Prostate gland (tissue), 2 donors: ENCODE results near the gene SGCE. TPM values are rescaled to one million over a fixed set of nuclear protein-coding genes. Genes with fewer than 3 reads are reported as not detected.

Source experiments
- DNase-seq: peaks from one replicate; pipeline ENCODE4 v3.0.0-alpha.2; 2019; ENCODE audit warnings: low spot score
- H3K27ac ChIP-seq, 2 donors: fragments of 200-600 bp; sonication (generic); 2 replicates each; pipeline ENCODE4 v1.5.1; 2017 to 2019
- H3K27me3 ChIP-seq: fragments of 200-600 bp; sonication (generic); replicated peaks from 2 replicates; pipeline ENCODE4 v1.5.1; 2019; ENCODE audit not compliant: insufficient read depth
- H3K36me3 ChIP-seq, 2 donors: fragments of 200-600 bp; sonication (generic); 1 replicate in 1 of 2; 2 replicates in 1 of 2; pipeline versions ENCODE4 v1.5.1 to v1.8.1; 2017 to 2019
- H3K4me1 ChIP-seq: fragments of 200-600 bp; sonication (generic); replicated peaks from 2 replicates; pipeline ENCODE4 v1.5.1; 2019
- H3K4me3 ChIP-seq, 2 donors: fragments of 200-600 bp; sonication (generic); 2 replicates each; pipeline ENCODE4 v1.5.1; 2017 to 2019
- H3K9me3 ChIP-seq: fragments of 200-600 bp; sonication (generic); 2 replicates; pipeline ENCODE4 v1.5.1; 2017
- CTCF ChIP-seq, 4 experiments: fragments of 200-600 bp in 2 of 4; fragments of 450-650 bp in 2 of 4; sonication (generic) in 2 of 4; IDR thresholded peaks; 1 replicate in 3 of 4; 2 replicates in 1 of 4; pipeline ENCODE4 v1.5.1; 2016 to 2019; ENCODE audit warnings: antibody characterized with exemption in 4 of 4, mild to moderate bottlenecking in 2 of 4, moderate library complexity in 2 of 4
- POLR2A ChIP-seq: fragments of 450-650 bp; IDR thresholded peaks from one replicate; pipeline ENCODE4 v1.6.1; 2016; ENCODE audit warnings: antibody characterized with exemption, mild to moderate bottlenecking
- POLR2AphosphoS5 ChIP-seq: sonication (generic); formaldehyde crosslinking; IDR thresholded peaks from one replicate; pipeline ENCODE4 v1.6.1; 2017; ENCODE audit warnings: antibody characterized with exemption
- WGBS: methylation state at CpG from one replicate; pipeline ENCODE4 v1.1.5; 2018; 5-methylcytosine and 5-hydroxymethylcytosine counted together
- intact Hi-C: fragments of 100-400 bp; cut with DNase I; formaldehyde crosslinking; loops from one replicate; pipeline ENCODE4 v1.14.2; 2022
- total RNA-seq, 2 donors: library from RNA; depleted of rRNA; stranded (reverse); fragments of >200 nt; gene quantifications; one replicate each; pipeline ENCODE4 v1.1.0, GENCODE V29; 2016

Gene SGCE
- total RNA-seq, 2 donors from 2014 or later: 34.9 to 113 TPM

DNA sequence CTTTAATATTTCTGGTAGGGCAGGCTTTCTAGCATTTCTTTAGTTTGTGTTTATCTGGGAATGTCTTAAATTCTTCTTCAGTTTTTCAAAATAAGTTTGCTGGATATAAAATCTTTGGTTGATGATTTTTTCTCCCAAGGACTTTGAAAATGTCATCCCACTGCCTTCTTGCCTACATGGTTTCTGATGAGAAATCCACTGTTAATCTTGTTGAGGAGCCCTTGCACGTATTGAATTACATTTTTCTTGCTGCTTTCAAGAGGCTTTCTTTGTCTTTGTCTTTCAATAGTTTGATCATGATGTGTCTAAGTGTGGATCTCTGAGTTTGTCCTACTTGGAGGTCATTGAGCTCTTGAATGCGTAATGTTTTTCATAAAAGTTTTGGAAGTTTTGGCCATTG is 80.3 kb downstream of the SGCE start:
- DNase-seq: no peak
- TF ChIP-seq POLR2AphosphoS5 (no peak), CTCF (IDR thresholded peaks at IDR 0.05) (no peak), POLR2A (no peak)
- Histone ChIP-seq H3K27me3 (no peaks in the 10 kb centered on the region), H3K4me3 (no peak overlapping the region), H3K9me3 (no peaks in the 10 kb centered on the region), H3K27ac (no peak overlapping the region), H3K36me3 (no peaks in the 10 kb centered on the region), H3K4me1 (no peaks in the 10 kb centered on the region)
- intact Hi-C loops: no loop called here
- WGBS: 94% methylated on average over 2 of the region's 2 CpGs

- no peak for TF ChIP-seq CTCF (IDR thresholded peaks at IDR 0.05)
- TF ChIP-seq POLR2A: no peak
- no peak for TF ChIP-seq POLR2AphosphoS5
- Histone ChIP-seq H3K36me3 (no peaks in the 10 kb centered on the region), H3K4me1 (no peaks in the 10 kb centered on the region), H3K4me3 (no peak overlapping the region), H3K27me3 (no peaks in the 10 kb centered on the region), H3K27ac (no peak overlapping the region), H3K9me3 (no peaks in the 10 kb centered on the region)
- intact Hi-C loops: no loop called here
- no peak for DNase-seq
Measured at GRCh38 chr7:94571816-94572215, 84.1 kb downstream of the SGCE start.

DNA sequence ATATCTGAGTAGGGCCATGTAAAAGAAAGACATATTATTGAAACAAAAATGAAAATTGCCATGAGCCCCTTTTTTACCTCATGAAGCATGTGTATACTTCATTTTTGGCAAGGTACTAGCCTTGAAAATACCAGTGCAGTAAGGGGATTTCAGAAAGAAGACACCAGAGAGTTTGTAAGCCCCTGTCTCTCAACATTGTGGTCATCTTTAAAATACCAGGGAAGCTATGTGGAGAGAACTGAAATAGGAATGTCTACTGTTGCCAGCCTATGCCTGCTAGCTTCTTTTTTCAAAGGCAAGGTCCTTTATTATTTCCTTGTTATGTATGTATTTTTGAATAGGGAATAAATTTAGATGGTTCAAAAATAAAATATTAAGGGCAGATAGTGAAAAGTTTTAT is 88.5 kb downstream of the SGCE start:
- TF ChIP-seq POLR2AphosphoS5 (no peak), POLR2A (no peak), CTCF (IDR thresholded peaks at IDR 0.05) (no peak)
- Histone ChIP-seq H3K4me3 (no peak overlapping the region), H3K27me3 (no peaks in the 10 kb centered on the region), H3K9me3 (no peaks in the 10 kb centered on the region), H3K27ac (no peak overlapping the region), H3K36me3 (no peaks in the 10 kb centered on the region), H3K4me1 (no peaks in the 10 kb centered on the region)
- no peak for DNase-seq
- intact Hi-C loops: no loop called here

DNA sequence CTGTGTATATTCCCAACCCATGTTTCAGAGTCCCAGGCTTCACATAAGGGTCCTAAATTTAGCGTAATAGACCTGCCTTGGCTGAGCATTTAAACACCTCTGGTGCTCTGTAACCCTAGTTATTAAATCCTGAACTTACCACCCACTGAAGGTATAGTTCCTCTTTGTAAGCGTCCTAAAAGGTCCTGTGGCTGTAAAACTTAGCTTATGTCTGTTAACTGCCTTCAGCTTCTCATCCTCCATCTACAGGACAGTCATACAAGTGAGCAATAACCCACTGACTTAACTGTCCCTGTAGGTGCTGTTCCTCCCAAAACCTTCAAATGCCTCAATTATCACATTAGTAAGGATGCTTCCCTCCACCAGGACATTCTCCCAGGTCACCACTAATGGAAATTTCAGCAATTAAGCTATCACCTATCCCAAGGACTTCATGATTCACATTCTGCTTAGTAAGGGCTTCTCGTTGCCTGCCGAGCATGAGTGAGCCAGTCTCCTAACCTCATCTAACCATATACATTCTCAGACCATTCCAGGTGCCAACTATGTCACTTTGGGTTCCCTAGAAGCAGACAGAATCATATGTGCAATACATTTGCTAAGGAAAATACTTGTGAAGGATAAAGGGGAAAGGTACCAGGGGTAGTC is 90.6 kb downstream of the SGCE start:
- Histone ChIP-seq H3K27ac (no peak overlapping the region), H3K4me1 (no peaks in the 10 kb centered on the region), H3K27me3 (no peaks in the 10 kb centered on the region), H3K36me3 (no peaks in the 10 kb centered on the region), H3K4me3 (no peak overlapping the region), H3K9me3 (no peaks in the 10 kb centered on the region)
- 82% methylated on average over 4 of the region's 4 CpGs for WGBS
- no peak for DNase-seq
- intact Hi-C loops: no loop called here
- TF ChIP-seq POLR2AphosphoS5 (no peak), POLR2A (no peak), CTCF (IDR thresholded peaks at IDR 0.05) (no peak)

GRCh38 chr7:94562525-94562924 is 93.4 kb downstream of the SGCE start:
- no peak overlapping the region for H3K27ac ChIP-seq

More at GRCh38 chr7:94562525-94562924, 93.4 kb downstream of the SGCE start:
- H3K4me3 ChIP-seq: no peak overlapping the region
- H3K4me1 ChIP-seq: no peaks in the 10 kb centered on the region
- H3K27me3 ChIP-seq: no peaks in the 10 kb centered on the region
- no peak for TF ChIP-seq CTCF (IDR thresholded peaks at IDR 0.05)
- no peak for TF ChIP-seq POLR2AphosphoS5
- no peak for TF ChIP-seq POLR2A
- H3K36me3 ChIP-seq: no peaks in the 10 kb centered on the region
- H3K9me3 ChIP-seq: no peaks in the 10 kb centered on the region
- no peak for DNase-seq
- intact Hi-C loops: no loop called here
- WGBS: 86% methylated on average over 3 of the region's 3 CpGs
